HFF-Myc (cell line): ENCODE data around the gene BORCS5.
A peak's percentile ranks its signal among the peaks of the same experiment; 100 is the strongest.

ENCODE experiments used
- DNase-seq: peaks from one replicate; pipeline ENCODE4 v3.0.0-alpha.2; 2011; ENCODE audit warnings: low read depth; ENCODE audit errors: extremely low read depth
- H3K4me3 ChIP-seq: replicated peaks from 2 replicates; pipeline ENCODE4 v1.5.1; 2011; ENCODE audit warnings: low read depth, mild to moderate bottlenecking, control low read depth, low read length
- CTCF ChIP-seq: IDR thresholded peaks from 2 replicates; pipeline ENCODE4 v1.5.1; 2012; ENCODE audit warnings: mild to moderate bottlenecking, low read depth, low read length, control low read depth; ENCODE audit errors: missing control alignments

Gene BORCS5

GRCh38 chr12:12428961-12429657, 72.2 kb downstream of the BORCS5 start:
- no peak for TF ChIP-seq CTCF
- no peak for DNase-seq
- no peak overlapping the region for H3K4me3 ChIP-seq

GRCh38 chr12:12432364-12432763, 75.5 kb downstream of the BORCS5 start:
- TF ChIP-seq CTCF = no peak
- H3K4me3 ChIP-seq = no peak overlapping the region
- peak; percentile 79 for DNase-seq

- DNase-seq = no peak
- TF ChIP-seq CTCF = no peak
- no peak overlapping the region for H3K4me3 ChIP-seq
These were observed 76.4 kb downstream of the BORCS5 start for GRCh38 chr12:12433203-12433731.

DNA sequence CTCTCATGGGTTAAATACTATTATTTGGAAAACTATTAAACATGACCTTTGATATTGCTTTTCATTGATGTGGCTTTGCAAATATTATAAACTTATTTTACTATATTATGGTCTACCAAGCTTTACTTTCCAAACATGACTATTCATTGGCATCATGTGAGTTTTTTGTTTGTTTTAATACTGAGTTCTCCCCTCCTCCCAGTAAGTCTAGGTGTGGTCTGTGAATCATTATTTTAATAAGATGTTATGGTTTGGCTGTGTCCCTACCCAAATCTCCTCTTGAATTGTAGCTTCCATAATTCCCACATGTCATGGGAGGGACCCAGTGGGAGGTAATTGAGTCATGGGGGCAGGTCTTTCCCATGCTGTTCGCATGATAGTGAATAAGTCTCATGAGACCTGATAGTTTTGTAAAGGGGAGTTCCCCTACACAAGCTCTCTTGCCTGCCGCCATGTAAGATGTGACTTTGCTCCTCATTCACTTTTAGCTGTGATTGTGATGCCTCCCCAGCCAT, 80.0 kb downstream of the BORCS5 start:
- no peak for TF ChIP-seq CTCF
- no peak for DNase-seq
- no peak overlapping the region for H3K4me3 ChIP-seq

- no peak overlapping the region for H3K4me3 ChIP-seq
- no peak for DNase-seq
- no peak for TF ChIP-seq CTCF
These were observed 82.8 kb downstream of the BORCS5 start for GRCh38 chr12:12439636-12440035.

DNA sequence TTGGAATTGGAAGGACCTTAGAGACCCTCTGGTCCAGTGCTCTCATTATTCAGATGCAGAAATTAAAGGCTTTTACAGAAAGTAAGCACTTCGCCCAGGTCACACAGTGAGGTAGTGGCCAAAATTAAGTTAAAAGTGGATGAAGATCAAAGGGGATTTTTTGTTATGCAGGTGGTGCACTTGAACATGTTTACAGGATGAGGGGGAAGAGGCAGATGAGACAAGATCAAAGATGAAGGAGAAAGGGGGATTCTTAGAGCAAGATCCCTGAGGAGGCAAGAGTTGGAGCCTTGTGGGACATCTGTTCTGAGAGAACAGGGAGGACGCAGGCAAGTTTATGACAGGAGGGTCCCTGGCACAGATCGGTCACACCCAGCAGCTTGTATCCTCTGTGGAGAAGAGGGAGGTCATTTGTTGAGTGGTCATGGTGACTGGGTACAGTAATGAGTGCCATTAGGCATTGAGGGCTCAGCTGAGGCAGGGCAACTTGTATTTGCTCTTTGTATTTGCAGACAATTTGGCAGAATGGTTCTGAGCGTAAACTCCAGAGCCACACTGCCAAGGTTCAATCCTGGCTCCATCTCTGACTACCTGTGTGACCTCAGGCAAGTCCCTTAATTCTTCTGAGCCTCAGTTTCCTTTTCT, 84.0 kb downstream of the BORCS5 start:
- no peak for DNase-seq
- TF ChIP-seq CTCF = no peak
- no peak overlapping the region for H3K4me3 ChIP-seq

- no peak overlapping the region for H3K4me3 ChIP-seq
- no peak for TF ChIP-seq CTCF
- DNase-seq = no peak
These were observed 84.5 kb downstream of the BORCS5 start for GRCh38 chr12:12441429-12441807.
